ENCODE results near the gene RIMS4. TPM values are rescaled to one million over a fixed set of nuclear protein-coding genes. Genes with fewer than 3 reads are reported as not detected.
"Not testable (repeated sequence)": the region's sequence is repeated elsewhere in the genome, so short reads cannot be mapped to it uniquely, and the experiment has no call there.

The RIMS4 gene
- polyA plus RNA-seq, 3 donors from 2014 or later: not detected

DNA sequence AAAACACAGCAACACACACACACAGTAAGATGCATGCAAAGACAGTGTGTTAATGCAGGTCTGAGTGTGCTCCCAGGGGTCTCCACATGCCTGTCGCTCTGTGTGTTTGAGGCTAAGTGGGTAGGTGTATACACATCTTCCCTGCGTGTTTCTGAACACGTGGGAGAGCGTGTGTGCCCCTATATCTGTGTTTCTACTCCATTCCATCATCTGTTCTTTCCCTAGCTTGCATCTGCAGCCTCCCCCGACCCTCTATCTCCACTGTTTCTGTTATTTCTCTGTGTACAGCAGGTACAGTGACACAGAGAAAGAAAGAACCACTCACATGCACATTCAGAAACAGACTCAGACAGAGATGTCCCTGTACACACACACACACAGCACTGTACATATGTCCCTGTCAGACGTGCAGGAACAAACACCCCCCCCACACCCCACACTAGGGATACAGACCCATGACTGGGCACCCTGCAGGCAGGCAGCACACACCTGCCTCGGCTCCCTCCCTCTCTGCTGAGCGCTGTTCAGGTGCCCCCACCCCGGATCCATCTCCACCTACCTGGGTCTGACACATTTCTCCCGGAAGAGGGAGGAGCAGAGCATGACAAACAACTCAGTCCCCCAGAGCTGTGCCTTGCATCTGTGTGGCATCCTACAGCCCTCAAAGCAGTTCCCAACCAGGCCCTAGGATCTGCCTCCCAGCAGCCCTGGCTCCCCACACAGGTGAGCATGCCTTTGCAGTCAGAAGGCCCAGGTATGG lies 37.1 kb downstream of the RIMS4 start:
- no peaks in the 10 kb centered on the region for H3K36me3 Mint-ChIP-seq

DNA sequence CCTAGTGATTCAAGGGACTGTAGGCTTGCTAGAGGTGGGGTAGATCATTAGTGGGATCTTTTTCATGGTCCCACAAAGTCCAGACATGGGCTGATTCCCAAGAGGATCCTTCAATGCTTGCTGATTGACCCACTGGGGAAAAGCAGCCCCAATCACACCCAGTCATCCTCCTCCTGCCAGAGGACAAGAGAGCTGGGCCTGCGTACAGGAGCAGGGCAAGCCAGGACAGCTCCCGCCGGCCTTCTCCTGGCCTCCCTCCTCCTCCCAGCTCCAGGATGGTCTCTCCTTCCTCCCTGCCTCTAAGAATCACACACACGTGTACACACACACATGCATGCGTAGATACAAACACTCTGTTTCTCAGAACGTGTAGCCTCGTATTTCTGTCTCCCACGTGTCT lies 37.7 kb downstream of the RIMS4 start:
- DNase-seq: no peak
- Mint-ChIP-seq H3K4me1 (no peaks in the 10 kb centered on the region), H3K27me3 (ENCODE audit: low read depth in 3 of 3) (peaks cover 0 to 3% (median 0%) of the 10 kb centered on the region in 3 donors), H3K9me3 (no peaks in the 10 kb centered on the region), H3K4me3 (no peak overlapping the region), H3K36me3 (no peaks in the 10 kb centered on the region), H3K27ac (no peak overlapping the region)

More for the DNA sequence above, 37.1 kb downstream of the RIMS4 start:
- DNase-seq: no peak
- Mint-ChIP-seq H3K27ac (no peak overlapping the region), H3K27me3 (ENCODE audit: low read depth in 3 of 3) (peaks cover 0 to 3% (median 0%) of the 10 kb centered on the region in 3 donors), H3K4me1 (no peaks in the 10 kb centered on the region), H3K9me3 (no peaks in the 10 kb centered on the region), H3K4me3 (no peak overlapping the region)

DNA sequence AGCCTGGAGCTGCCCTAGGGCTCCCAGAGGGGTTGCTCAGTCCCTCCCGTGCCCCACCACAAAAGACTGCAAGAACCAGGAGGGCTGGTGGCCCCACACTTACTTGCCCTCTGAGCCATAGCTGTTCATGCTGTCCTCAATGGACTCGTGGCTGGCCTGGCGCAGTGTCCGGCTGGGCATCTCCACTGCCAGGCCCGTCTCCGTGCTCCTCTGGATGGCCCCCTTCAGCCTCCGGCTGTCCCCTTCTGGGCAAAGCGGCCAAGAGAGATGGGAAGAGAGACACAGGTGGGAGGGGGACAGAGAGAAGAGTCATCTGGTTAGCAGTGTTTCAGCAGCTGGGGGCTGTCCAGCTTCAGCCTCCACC lies 39.2 kb downstream of the RIMS4 start:
- Mint-ChIP-seq H3K27ac (no peak overlapping the region), H3K36me3 (no peaks in the 10 kb centered on the region), H3K27me3 (ENCODE audit: low read depth in 3 of 3) (peaks cover 0 to 3% (median 0%) of the 10 kb centered on the region in 3 donors), H3K4me3 (no peak overlapping the region), H3K4me1 (no peaks in the 10 kb centered on the region), H3K9me3 (no peaks in the 10 kb centered on the region)
- DNase-seq: no peak

DNA sequence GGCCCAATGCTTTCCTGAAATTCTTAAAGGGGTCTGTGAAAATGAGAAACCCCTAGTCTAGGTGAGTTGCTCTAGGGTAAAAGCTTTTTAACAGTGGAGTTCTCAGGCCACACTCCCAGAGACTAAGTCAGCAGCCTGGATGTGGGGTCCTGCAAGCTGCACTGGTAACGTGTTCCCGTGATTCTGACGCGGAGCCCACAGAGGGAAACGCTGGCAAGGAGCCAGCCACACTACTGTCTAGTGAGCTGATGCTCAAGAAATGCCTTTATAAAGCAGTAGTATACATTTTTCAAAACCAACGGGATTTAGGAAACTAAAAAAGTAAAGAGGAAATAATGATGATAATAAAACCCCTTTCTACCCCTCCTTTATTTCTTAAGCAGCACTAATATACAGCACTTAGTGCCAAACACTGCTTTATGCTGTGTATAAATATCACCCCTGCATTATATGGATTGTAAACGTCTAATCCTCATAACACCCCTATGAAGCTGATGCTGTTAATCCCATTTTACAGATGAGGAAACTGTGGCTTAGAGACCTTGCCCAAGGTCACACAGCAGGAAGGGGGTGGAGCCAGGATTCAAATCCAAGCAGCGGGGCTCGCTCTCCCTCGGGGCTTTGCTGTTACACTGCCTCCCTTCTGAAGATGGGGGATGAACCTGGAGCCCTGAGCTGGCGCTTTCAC lies 39.7 kb downstream of the RIMS4 start:
- H3K27ac Mint-ChIP-seq: no peak overlapping the region
- no peak for DNase-seq
- H3K4me1 Mint-ChIP-seq: no peaks in the 10 kb centered on the region
- H3K9me3 Mint-ChIP-seq: no peaks in the 10 kb centered on the region
- H3K27me3 Mint-ChIP-seq (ENCODE audit: low read depth in 3 of 3): peaks cover 0 to 5% (median 0%) of the 10 kb centered on the region in 3 donors
- no peak overlapping the region for H3K4me3 Mint-ChIP-seq
- no peaks in the 10 kb centered on the region for H3K36me3 Mint-ChIP-seq

DNA sequence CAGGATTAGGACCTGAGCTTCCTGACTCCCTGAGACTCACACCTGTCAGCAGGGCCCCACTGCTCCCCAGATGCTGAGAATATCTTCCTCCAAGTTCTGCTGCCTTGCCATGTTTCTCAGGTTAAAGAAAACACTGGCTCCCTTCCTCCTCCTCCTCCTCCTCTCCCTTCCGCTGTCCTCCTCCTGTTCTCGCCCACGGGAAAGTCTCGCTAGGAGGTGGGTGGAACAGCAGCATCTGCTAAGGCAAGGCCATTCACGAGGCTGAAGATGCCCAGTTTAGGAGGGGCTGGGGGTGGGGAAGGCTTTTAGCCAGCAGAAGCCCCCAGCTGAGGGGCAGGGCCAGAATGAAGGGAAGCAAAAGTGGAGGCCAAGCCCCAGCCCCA lies 40.9 kb downstream of the RIMS4 start:
- H3K4me1 Mint-ChIP-seq: no peaks in the 10 kb centered on the region
- no peak overlapping the region for H3K4me3 Mint-ChIP-seq
- no peaks in the 10 kb centered on the region for H3K36me3 Mint-ChIP-seq
- H3K9me3 Mint-ChIP-seq: no peaks in the 10 kb centered on the region
- DNase-seq: no peak
- no peak overlapping the region for H3K27ac Mint-ChIP-seq
- peaks cover 0 to 5% (median 0%) of the 10 kb centered on the region in 3 donors for H3K27me3 Mint-ChIP-seq (ENCODE audit: low read depth in 3 of 3)

DNA sequence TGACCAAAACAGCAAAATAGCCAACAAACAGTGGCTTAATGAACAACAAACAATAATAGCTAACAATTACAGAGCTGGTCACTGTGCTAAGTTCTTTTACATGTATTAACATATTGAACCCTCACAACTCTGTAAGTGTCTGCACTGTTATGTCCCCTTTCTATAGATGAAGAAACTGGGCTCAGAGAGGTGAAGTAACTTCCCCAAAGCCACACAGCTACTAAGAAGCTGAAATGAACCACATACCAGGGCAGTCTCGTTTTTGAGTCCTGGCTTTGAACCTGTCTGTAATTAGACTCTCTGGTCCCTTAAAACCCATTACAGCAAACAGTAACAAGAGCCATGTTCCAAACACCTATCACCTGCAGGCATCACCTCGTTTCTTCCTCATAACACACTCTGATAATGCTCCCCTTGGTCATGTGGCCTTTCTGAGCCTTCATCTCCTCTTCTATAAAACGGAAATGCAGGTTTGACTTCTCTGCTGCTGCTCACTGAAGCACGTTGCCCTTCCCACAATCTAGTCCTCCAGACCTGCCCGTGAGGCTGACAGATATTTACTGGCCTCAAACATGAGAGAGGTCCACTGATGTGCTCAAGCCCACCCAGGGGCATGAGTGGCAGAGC lies 41.4 kb downstream of the RIMS4 start:
- no peaks in the 10 kb centered on the region for H3K9me3 Mint-ChIP-seq
- no peak overlapping the region for H3K4me3 Mint-ChIP-seq
- H3K27me3 Mint-ChIP-seq (ENCODE audit: low read depth in 3 of 3): peaks cover 0 to 5% (median 1%) of the 10 kb centered on the region in 3 donors
- no peaks in the 10 kb centered on the region for H3K36me3 Mint-ChIP-seq
- no peak for DNase-seq
- H3K4me1 Mint-ChIP-seq: no peaks in the 10 kb centered on the region
- H3K27ac Mint-ChIP-seq: no peak overlapping the region

DNA sequence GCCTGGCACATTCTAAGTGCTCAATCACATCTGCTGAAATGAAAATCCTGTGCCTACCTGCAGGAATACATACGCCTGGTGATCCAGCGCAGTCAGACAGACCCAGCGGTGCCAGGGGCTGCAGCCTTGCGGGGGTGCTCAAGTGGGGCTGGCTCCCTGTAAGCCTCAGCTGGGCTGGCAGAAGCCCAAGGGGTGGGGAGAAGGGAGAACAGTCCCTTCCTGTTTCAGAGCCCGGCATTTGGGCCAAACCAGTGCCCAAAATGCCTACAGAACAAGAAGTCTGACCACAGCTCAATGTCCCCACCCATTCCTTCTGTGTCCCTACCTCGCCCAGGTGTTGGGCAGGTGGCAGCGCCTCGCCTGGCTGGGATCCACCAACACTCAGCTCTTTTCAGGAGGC lies 42.1 kb downstream of the RIMS4 start:
- Mint-ChIP-seq H3K27me3 (ENCODE audit: low read depth in 3 of 3) (peaks cover 0 to 5% (median 1%) of the 10 kb centered on the region in 3 donors), H3K27ac (no peak overlapping the region), H3K36me3 (no peaks in the 10 kb centered on the region), H3K4me3 (no peak overlapping the region), H3K4me1 (no peaks in the 10 kb centered on the region), H3K9me3 (no peaks in the 10 kb centered on the region)
- no peak for DNase-seq

DNA sequence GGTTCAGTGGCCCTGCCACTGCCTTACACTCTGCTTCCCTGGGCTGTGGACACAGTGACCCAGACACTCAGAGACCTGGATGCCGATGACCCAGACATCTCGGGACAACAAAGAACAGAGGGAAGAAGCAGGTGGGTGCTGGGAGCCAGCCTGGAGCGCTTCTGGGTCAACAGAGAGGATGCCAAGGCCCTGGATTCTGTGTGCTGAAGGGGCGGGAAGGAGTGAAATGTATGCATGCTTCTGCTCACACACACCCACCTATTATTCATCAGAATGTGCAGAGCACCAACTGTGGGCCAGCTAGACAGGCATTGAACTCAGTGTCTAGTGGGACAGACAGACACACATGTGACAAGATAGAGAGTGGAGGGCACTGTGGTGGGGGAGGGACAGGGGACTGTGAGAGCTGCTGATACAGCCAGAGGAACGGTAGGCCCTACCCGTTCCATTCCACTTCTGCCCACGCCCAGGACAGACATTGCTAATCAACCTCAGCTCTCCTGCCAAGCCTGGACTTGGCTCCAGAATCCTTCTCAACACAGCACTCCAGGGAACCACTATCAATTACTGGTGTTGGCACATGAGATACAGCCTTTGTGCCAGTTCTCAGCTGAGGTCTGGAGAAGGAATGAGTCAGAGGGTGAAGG lies 44.5 kb downstream of the RIMS4 start:
- H3K27ac Mint-ChIP-seq: no peak overlapping the region
- H3K36me3 Mint-ChIP-seq: no peaks in the 10 kb centered on the region
- no peaks in the 10 kb centered on the region for H3K9me3 Mint-ChIP-seq
- peaks cover 0 to 7% (median 1%) of the 10 kb centered on the region in 3 donors for H3K27me3 Mint-ChIP-seq (ENCODE audit: low read depth in 3 of 3)
- H3K4me3 Mint-ChIP-seq: no peak overlapping the region
- no peaks in the 10 kb centered on the region for H3K4me1 Mint-ChIP-seq
- no peak for DNase-seq

DNA sequence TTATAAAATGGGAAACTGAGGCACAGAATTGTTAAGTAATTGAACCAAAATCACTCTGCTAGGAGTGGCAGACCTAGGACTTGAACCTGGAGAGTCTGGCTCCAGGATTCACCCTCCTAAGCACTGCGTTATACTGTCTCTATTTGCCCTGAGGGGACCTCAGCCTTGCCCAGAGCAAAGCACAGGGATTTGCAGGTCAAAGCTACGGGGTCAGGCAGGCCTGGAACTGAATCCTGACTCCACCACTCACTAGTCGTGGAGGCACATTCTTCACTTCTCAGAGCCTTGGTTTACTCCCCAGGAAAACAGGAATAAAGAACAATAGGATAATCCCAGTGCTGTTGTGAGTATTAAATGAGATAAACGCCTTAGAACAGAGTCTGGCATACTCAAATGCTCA lies 45.3 kb downstream of the RIMS4 start:
- no peak for DNase-seq
- no peak overlapping the region for H3K4me3 Mint-ChIP-seq
- no peaks in the 10 kb centered on the region for H3K4me1 Mint-ChIP-seq
- no peak overlapping the region for H3K27ac Mint-ChIP-seq
- H3K27me3 Mint-ChIP-seq (ENCODE audit: low read depth in 3 of 3): peaks cover 0 to 7% (median 1%) of the 10 kb centered on the region in 3 donors
- H3K36me3 Mint-ChIP-seq: no peaks in the 10 kb centered on the region
- H3K9me3 Mint-ChIP-seq: no peaks in the 10 kb centered on the region

DNA sequence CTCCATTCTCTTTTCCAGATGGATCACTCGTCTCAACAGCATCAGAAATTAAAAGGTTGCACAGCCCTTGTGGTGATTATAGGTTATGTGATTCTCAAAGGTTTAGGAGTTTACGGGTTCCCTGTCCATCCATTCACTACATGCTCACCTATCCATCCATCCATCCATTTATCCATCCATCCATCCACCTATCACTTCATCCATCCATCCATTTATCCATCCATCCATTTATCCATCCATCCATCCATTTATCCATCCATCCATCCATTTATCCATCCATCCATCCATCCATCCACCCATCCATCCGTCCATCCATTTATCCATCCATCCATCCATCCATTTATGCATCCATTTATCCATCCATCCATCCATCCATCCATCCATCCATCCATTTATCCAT lies 46.5 kb downstream of the RIMS4 start:
- not testable (repeated sequence) for H3K4me3 Mint-ChIP-seq; H3K9me3 Mint-ChIP-seq; H3K36me3 Mint-ChIP-seq; H3K27me3 Mint-ChIP-seq (ENCODE audit: low read depth in 3 of 3); DNase-seq; H3K4me1 Mint-ChIP-seq; H3K27ac Mint-ChIP-seq

DNA sequence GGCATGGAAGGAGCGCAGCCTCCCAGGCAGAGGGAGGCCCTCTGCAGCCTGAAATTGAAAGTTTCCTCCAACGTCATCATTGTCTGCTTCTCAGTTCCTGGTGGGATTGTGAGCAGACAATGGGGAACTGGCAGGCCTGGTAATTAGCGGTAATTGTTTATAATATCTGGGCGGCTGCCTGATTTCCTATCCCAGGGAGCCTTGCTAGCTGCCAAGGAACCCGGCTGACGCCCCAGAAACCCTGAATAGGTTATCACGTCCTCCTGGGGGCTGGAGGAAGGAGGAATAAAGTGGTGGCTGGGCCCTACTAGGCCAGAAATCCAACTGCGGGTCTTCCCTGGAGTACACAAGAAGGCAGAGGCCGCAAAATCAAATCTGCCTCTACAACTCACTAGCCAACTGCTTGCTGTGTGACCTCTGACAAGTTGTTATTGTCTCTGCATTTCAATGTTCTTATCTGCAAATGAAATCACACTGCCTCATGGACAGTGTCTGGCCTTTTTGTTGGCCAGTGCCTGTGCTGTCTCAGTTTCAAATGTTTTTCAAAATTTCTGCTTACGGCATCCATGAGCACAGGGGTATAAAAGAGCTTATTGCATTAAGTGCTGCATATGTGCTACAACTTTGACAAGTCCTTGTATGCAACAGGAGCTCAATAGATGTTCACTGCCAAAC lies 47.7 kb downstream of the RIMS4 start:
- H3K9me3 Mint-ChIP-seq: no peaks in the 10 kb centered on the region
- H3K27ac Mint-ChIP-seq: no peak overlapping the region
- no peaks in the 10 kb centered on the region for H3K36me3 Mint-ChIP-seq
- no peaks in the 10 kb centered on the region for H3K4me1 Mint-ChIP-seq
- H3K4me3 Mint-ChIP-seq: no peak overlapping the region
- no peak for DNase-seq
- H3K27me3 Mint-ChIP-seq (ENCODE audit: low read depth in 3 of 3): peaks cover 0 to 4% (median 1%) of the 10 kb centered on the region in 3 donors

DNA sequence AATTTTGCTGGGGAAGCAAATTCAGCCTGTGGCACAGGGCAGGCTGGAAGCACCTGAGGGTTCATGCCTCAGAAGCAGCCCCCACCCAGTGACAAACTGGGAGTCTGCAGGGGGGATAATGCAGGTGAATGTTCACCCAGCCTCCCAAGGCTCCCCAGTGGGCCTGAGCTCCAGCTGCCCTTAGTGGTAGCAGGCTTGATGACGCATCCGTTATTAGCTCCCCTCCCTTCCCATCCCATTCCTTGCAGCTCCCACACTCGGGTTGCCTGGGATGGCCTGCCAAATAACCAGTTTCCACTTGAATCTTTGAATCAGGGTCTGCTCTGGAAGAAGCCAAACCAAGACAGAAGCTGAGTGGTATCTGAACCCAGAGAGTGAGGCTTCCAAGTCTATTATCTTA lies 48.9 kb downstream of the RIMS4 start:
- no peaks in the 10 kb centered on the region for H3K36me3 Mint-ChIP-seq
- H3K27me3 Mint-ChIP-seq (ENCODE audit: low read depth in 3 of 3): peaks cover 0 to 4% (median 1%) of the 10 kb centered on the region in 3 donors
- H3K4me3 Mint-ChIP-seq: no peak overlapping the region
- no peaks in the 10 kb centered on the region for H3K9me3 Mint-ChIP-seq
- no peaks in the 10 kb centered on the region for H3K4me1 Mint-ChIP-seq
- no peak overlapping the region for H3K27ac Mint-ChIP-seq
- DNase-seq: no peak

DNA sequence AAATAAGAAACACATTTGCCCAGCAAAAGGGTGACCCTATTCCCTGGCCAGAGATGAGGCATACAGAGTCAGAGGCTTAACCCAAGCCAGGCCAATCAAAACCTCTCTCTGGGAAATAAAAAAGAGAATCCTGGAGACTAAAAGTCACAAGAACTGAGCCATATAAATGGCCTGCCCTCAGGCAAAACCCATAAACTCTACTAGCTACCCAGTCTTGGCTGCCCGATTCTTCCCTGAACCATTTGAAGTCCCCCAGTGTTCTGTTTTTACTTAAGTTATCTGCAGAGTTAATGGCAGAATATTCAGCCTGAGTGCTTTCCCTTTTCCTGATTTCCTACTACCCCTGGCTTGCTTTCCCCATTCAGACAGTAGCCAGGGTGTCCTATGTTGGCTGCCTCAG lies 50.8 kb downstream of the RIMS4 start:
- Mint-ChIP-seq H3K27me3 (ENCODE audit: low read depth in 3 of 3) (peaks cover 0 to 2% (median 1%) of the 10 kb centered on the region in 3 donors), H3K4me1 (no peaks in the 10 kb centered on the region), H3K36me3 (no peaks in the 10 kb centered on the region), H3K4me3 (no peak overlapping the region), H3K9me3 (no peaks in the 10 kb centered on the region), H3K27ac (no peak overlapping the region)
- DNase-seq: no peak
